Endometrial microvascular endothelial cells (primary cell): ENCODE measurements around the gene SYNJ1. TPM values are rescaled to one million over a fixed set of nuclear protein-coding genes. Genes with fewer than 3 reads are reported as not detected.

Experiments used
- in situ Hi-C: cut with HindIII; loops from 2 replicates; pipeline ENCODE4 v1.10.0; 2017; ENCODE audit warnings: low sequenced_read_pairs, low pct_unique_long_range_greater_than_20kb; ENCODE audit errors: inconsistent ontology term
- total RNA-seq: library from RNA; depleted of rRNA; stranded (reverse); fragments of >200 nt; gene quantifications from one replicate; pipeline ENCODE4 v1.2.3, GENCODE V29; 2015; ENCODE audit errors: inconsistent ontology term

SYNJ1 gene
- total RNA-seq, 1 donor from 2014 or later = 16.7 TPM

- in situ Hi-C loops = no loop called here
Measured at GRCh38 chr21:32593690-32594089, 134.1 kb downstream of the SYNJ1 start.

- in situ Hi-C loops = no loop called here
Measured at GRCh38 chr21:32592929-32593502, 134.8 kb downstream of the SYNJ1 start.

- in situ Hi-C loops = no loop called here
Measured at GRCh38 chr21:32590130-32590529, 137.7 kb downstream of the SYNJ1 start.

DNA sequence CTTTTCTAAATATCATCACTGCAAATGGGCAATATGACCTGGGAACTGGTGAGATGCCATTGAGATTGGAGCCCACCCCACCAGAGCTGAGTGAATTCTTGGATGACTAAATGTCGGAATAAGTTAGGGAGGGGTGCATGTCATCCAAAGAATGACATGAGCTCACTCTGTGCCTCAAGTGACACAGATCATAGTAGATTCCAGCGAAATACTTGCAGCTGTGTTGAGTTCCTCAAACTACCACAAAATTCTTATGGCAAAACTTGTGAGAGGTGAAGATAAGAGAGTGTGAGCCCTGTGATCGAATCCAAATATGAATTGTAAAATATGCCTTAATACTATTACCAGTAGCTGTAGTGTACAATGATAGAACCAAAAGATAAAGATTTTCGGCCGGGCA lies 140.2 kb downstream of the SYNJ1 start:
- in situ Hi-C loops = no loop called here

DNA sequence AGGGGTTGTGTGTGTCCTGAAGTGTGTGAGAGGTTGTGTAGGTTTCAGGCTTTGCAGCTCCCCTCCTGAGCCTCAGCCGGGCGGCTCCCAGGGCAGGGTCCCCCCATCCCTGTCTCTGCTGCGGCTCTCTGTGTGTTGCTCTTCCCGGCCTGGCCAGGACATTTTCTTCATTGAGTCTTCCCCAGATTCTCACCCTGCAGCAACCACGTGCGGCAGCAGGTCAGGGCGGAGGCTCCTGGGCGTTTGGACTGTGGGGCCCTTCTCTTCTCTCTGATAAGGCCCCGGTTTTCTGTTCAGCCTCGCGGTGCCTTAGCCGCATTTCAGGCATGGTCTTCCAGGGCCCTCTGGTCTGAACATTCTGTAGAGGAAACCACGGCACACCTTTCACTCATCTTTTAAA lies 140.7 kb downstream of the SYNJ1 start:
- in situ Hi-C loops = no loop called here

- in situ Hi-C loops = no loop called here
Measured at GRCh38 chr21:32585970-32586369, 141.8 kb downstream of the SYNJ1 start.

- in situ Hi-C loops = no loop called here
Measured at GRCh38 chr21:32585042-32585710, 142.6 kb downstream of the SYNJ1 start, which contains the start of gene TCP10L. TSS of gene TCP10L (minus strand) at chr21:32585523. CDS start at chr21:32584304, 1,219 bp downstream.

- in situ Hi-C loops = no loop called here
Measured at GRCh38 chr21:32584472-32584871, 143.3 kb downstream of the SYNJ1 start.

DNA sequence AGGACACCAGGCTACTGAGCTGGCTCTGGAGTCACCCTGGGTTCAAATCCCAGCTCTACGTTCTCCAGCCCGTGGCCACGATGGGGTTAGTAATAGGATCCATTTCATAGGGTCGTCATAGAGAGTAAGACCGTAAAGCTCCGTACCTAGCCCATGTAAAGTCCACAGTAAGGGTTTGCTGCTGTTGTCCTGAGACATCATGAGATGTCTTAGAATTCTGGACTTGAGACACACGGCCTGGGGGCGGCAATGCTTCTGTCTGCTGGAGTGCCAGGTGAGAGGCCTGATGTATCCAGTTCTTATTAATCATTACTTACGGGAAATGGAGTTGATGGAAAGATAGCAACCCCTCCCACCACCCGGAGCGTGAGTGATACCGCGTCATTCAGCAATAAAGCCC lies 146.1 kb downstream of the SYNJ1 start:
- in situ Hi-C loops = no loop called here

DNA sequence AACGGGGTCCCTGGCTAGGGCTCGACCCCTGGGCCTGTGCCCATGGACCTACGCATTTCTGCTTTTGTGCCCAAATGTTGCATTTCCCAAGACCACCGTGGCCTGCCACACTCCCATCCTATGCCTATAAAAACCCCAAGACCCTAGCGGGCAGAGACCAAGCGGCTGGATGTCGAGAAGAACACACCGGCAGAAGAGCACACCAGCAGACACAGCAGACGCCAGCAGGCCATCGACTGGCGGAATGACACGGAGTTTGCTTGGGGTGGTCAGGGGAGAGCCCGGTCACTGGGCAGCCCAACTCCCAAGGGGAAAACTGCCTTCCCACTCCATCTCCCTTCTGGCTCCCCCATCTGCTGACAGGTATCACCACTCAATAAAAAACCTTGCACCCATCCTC lies 146.9 kb downstream of the SYNJ1 start:
- in situ Hi-C loops = no loop called here

Other genes with a start within 250 kb of the SYNJ1 start
- gene TCP10L, start 142.5 kb downstream of the SYNJ1 start, total RNA-seq = not detected
- gene CFAP298, start 115.6 kb downstream of the SYNJ1 start, total RNA-seq = 16.4 TPM
- 13.8 TPM for gene PAXBP1, start 43.7 kb upstream of the SYNJ1 start, total RNA-seq